Measurements from ENCODE around the gene TMEM135.
"Not testable (repeated sequence)": the region's sequence is repeated elsewhere in the genome, so short reads cannot be mapped to it uniquely, and the experiment has no call there.

Gene TMEM135

DNA sequence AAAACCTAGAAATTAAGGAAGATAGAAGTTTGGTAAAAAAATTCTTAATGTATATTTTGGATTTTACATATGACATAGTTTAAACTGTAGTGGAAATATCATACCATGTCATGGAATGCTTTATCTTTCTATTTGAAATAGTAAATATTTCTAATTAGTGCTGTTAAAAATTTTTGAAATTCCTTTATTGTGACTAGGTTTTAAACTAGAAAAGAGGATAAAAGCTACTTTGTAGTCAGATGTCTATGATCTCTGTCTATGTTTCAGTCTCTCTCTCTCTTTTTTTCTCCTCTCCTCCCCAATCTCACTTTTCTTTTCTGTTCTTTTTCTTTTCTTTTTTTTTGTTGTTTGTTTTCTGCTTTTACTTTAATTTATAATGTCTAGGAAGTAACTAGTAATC is 226.2 kb downstream of the TMEM135 start:
- no peak for DNase-seq

DNA sequence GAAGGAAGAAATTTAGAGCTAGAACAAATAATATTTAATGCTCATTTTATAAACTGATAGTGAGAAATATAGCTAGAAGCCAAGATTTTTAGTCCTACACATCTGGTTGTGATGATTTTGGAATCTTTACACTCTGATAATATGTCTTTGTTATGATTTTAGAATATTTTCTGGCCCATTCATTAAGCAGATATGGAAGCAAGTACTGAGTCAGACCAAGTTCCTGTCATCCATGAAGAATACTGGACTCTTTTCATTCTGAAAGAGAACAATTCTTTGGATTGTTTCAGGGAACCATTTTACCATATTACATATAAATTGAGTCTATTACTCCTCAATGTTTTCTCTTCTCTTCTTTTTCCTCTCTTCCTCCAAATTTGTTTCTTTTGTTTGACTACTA is 227.4 kb downstream of the TMEM135 start:
- no peak for DNase-seq

DNA sequence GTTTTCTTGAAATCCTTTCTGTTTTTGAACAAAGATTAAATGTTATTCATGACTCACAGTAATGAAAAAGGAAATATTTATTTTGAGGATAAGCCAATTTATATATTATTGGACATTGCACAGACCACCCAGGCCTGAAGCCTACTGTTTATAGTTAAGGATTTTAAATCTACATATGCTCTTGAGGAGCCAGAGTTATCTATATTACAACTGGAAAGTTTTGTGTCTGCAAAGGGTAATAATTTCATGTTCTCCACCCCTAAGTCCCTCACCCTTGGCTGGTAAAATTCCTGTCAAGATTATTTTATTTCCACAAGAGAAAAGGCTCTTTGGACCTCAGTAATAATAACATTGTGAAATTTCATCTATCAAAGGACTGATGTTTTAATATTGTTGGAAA is 228.2 kb downstream of the TMEM135 start:
- no peak for DNase-seq

DNA sequence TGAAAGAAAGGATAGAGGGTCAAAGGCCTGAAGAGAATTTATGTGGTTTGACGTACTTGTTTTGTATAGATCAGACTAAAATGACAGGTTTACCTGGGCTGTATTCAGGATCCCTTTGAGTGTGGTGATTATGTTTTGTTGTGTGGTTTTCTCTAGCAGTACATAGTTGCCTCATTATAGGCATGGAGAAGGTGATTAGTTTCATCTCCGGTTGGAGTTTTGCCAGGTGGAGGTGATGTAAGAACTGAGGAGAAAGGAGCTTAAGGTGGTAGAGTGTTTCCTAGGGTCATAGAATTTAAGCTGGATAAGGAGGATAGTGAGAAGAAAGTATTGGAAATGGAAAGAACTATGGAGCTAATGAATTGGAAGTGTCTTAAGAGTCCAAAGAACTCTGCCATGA is 229.0 kb downstream of the TMEM135 start:
- no peak for DNase-seq

DNA sequence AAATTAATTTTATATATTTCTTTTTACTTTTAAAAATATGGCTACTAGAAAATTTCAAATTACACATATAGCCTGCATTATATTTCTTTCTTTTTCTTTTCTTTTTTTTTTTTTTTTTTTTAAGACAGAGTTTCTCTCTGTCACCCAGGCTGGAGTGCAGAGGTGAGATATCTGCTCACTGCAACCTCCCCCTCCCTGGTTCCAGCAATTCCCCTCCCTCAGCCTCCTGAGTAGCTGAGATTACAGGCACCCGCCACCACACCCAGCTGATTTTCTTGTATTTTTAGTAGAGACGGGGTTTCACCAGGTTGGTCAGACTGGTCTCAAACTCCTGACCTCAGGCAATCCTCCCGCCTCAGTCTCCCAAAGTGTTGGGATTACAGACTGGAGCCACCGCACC is 234.2 kb downstream of the TMEM135 start:
- not testable (repeated sequence) for DNase-seq

DNA sequence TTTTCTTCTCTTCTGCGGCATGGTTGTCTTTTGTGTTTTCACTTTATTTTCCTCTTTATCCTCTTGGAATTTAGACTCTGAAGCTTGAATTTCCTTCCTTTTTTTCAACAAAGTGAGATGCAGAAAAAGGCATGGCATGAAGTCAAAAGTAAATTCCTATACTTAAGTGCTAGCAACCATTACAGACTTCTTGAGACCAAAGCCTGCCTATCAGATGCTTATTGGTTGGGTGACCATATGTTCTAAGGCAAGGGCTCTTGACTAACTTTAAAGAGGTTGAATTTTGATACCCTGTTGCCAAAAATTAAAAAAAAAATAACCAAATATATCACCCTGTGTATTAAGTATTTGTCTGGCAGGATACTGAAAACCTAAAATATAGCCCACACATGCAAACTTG is 237.4 kb downstream of the TMEM135 start:
- no peak for DNase-seq

DNA sequence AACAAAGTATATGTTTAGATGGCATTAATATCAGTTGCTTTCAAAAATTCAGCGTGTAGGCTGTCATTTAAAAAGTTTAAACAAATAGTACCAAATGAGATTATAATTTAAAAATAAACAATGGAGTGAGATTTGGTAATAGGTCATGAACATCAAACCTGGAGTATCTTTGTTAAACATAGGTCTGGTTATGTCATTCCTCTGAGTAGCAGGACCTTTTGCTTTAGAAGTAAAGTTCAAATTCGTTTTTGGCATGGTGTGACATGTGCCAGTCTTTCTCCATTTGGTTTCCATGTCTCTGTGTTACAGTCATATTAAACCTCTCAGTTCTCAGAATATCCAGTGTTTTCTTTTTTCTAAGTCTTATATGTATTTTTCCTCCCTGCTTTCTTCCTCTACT is 242.4 kb downstream of the TMEM135 start:
- no peak for DNase-seq

DNA sequence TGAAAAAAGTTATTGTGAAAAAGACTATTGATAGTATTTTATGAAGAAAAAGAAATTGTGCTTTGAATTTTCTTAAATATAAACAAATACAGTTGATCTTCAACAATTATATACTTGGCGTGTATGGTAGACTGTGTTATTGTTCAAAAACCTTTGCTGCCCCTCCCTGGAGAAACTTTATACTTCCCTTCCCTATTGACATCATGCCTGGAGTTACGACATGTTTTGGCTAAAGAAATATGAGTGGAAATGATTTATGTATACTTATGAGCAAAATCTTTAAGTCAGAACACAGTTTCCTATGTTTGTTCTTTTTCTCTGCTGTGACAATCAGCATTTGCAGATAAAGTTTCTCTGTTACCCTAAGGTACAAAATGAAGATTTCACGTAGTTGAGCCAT is 243.8 kb downstream of the TMEM135 start:
- DNase-seq = no peak

DNA sequence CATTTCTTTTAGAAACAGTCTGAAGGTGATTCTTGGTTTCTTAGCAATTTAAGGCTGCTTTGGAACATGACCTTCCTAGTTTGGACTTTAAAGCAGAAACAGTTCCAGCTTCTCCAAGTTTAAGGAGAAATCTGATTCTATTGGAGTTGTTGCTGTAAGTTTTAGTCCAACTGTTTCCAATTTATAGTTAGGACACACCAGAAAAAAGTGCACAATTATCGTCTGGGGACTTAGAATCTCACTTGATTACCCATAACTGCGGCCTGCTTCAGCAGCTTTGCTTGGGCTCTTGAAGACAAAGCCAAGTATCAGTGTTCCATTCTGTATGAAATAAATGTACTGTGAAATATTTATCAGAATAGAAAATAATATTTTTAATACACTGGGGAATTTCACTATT is 246.6 kb downstream of the TMEM135 start:
- DNase-seq = no peak

DNA sequence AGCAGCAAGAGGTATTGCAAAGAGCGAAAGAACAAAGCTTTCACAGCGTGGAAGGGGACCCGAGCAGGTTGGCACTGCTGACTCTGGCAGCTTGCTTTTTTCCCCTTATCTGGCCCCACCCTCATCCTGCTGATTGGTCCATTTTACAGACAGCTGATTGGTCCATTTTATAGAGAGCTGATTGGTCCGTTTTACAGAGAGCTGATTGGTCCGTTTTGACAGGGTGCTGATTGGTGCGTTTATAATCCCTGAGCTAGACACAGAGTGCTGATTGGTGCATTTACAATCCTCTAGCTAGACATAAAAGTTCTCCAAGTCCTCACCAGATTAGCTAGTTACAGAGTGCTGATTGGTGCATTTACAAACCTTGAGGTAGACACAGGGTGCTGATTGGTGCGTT is 247.9 kb downstream of the TMEM135 start:
- DNase-seq = not testable (repeated sequence)

DNA sequence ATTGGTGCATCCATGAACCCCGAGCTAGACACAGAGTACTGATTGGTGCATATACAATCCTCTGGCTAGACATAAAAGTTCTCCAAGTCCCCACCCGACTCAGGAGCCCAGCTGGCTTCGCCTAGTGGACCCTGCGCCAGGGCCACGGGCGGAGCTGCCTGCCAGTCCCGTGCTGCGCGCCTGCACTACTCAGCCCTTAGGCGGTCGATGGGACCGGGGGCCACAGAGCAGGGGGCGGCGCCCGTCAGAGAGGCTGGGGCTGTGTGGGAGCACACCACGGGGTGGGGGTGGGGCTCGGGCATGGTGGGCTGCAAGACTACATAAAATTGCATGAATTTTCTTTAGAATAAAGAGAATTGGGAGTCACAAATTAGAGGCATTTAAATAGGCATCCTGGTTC is 248.6 kb downstream of the TMEM135 start:
- no peak for DNase-seq

DNA sequence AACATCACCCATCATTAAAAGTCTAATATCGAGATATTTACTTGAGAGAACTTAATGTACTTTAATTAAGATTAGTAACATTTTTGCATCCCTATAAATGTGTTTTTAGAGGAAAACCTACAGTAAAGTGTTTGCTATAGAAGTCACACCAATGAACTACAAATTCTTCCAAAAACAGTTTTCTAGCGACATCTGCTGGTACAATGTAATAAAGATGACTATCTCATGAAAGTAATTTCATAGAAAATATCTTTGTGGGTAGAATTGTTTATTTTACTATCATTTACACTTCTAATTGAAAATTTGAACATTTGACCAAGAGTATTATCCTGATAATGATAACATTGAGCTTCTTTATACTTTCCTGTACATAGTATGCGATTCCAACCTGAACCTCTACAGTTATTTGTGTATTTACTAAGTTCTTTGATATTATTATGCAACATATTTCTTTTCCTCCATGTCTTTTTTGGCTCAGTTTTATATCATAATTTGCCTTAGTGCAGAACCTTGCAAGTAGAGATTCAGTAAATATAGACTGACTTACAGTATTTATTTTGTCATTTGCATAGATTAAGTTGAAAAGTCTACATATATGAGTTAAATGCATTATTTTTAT is 252.7 kb downstream of the TMEM135 start:
- DNase-seq = peak in 1 of 2 donors; percentile 32

DNA sequence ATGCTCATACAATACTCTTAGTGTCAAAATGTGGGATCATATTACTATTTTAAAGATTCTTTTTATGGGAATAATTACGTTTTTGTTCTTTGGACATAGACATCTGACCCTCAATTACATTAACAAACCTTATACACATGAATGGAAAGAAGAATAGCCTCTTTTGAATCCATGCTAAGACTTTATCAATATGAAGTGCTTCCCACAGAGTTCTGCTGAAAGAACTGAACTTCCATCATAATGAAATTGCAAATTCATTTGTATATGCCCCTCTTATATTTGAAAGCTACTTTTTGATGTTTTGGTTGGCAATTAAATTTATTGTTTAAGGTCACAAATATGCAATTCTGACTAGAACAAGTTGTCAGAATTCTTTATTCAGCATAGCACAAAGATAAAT is 254.9 kb downstream of the TMEM135 start:
- no peak for DNase-seq

DNA sequence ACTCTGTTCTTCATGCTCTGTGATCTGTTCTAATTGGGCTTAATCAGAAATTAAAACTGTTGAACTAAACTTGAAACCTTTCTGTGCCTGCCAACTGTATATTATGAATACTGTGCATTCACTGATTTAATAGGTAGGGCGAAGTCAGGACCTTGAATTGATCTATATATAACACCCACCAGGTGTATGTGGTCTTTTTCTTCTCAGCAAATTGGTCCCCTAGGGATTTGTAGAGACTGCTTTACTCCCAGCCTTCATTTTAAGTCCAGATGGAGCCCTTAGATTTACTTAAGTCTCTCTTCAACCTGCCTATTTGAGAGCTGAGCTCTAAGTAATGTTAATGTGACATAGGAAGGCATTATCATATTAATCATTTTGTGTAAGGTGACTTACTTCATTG is 257.5 kb downstream of the TMEM135 start:
- no peak for DNase-seq

DNA sequence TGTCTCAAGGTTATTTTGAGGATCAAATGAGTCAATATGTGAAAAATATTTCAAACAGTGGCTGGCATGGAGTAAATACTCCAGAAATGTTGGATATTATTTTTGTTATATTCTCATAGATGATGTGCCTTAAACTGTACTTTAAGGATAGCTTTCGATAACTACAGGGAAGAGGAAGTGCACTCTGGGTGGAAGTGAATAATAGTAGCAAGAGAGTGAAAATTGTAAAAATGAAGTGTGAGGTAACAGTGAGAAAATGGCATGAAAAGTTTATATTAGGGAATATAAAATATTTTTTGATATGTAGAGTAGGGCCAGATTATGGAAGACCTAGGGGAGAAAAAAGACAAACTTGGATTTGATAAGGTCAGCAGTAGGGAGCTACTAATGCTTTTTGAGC is 258.9 kb downstream of the TMEM135 start:
- DNase-seq = no peak

DNA sequence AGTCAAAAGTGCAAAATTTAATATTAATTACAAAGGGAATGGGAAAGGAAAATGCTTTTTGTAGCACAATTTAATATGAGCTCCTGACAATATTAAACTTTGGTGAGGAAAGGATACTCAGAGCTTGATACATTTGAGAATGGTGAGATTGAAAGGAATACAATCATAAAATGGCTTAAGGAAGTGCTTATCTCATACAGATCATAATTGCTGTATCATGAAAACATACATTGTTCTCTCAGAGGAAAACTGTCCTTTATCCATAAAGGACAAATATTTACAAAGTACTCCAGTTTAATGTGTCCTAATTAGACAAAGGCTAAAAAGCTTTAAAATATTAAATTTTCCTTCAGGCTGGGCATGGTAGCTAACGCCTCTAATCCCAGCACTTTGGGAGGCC is 260.4 kb downstream of the TMEM135 start:
- DNase-seq = no peak

DNA sequence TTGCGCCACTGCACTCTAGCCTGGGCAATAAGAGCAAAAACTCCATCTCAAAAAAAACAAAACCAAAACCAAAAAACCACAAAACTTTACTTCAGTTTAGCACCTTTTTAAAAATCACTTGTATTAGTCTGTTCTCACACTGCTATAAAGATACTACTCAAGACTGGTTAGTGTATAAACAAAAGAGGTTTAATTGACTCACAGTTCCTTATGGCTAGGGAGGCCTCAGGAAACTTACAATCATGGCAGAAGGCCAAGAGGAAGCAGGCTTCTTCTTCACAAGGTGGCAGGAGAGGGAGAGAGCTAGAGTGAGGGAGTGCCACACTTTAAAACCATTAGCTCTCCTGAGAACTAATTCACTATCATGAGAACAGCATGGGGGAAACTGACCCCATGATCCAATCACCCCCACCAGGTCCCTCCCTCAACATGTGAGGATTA is 261.3 kb downstream of the TMEM135 start:
- DNase-seq = no peak

DNA sequence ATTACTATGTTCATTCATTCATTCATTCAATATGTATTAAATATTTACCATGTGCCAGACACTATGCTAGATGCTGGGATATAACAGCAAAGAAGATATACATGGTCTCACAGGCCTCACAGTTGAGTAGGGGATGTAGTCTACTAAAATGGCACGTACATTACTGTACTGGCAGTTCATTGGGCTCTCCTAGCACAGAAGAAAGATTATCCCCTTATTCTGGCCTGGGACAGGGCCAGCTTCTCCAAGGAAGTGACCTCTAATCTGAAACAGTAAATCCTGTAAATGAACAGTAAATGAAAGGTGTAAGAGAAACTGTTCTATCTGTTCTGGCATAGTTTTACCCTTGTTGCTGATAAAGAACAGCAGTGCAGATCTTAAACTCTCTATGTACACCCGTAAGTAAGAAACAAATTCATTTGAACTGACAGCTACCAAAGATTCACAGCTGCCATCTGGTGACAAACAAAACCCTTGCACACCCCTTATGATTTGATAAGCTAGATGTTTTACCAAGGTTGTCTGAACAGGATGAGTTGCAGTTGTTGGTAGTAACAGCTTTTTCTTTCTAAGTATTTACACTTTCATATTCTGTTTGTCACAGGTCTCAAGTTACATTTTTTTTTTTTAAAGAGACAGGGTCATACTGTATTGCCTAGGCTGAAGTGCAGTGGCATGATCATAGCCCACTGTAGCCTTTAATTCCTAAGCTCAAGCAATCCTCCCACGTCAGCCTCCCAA is 263.1 kb downstream of the TMEM135 start:
- DNase-seq = no peak

DNA sequence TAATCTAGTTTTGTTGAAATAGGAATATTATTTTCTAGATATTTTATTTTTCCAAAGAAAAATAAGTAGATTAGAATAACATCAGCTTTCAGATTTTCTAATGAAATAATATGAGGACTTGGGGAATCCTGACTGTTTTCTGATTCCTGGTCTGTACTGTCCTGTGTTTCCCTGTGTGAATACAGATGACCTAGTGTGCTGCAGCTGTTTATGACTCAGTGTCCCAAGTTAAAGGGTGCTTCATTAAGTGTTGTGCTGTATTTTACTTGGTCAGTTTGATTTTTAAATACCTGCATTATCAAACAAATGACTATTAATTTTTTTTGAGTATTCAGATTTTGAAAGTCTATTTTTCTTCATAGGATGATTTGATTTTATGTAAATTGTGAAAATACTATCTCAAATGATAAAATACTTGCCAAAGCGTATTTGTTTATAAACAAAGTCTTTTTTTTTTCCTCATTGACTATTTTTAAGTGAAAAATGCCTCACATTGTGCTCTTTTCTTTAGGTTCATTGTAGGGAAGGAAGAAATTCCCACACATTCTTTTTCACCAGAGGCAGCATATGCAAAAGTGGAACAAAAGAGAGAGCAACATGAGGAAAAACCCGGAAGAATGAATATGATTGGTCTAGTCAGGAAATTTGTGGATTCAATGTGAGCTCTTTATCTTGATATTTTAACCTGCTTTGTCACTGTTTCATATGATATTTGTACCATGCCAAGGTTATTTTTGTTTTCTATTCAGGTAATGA is 264.2 kb downstream of the TMEM135 start:
- no peak for DNase-seq

DNA sequence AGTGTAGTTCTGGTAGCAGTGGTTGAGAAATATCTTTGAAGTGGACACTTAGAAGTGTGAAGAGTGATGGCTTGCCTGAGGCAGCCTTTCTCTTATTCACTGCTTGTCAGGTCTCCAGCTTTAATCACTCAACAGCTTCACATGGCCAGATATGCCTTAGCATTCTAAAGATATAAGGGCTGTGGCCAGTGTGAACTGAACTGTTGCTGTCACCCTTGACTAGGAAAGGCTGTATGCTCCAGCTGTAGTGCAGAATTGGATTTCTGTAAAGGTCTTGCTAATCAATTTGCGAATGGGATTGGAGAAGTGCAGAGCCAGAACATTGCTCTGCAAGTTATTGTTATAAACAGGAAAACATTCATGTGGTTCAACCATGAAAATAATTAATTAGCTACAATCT is 266.7 kb downstream of the TMEM135 start:
- no peak for DNase-seq

DNA sequence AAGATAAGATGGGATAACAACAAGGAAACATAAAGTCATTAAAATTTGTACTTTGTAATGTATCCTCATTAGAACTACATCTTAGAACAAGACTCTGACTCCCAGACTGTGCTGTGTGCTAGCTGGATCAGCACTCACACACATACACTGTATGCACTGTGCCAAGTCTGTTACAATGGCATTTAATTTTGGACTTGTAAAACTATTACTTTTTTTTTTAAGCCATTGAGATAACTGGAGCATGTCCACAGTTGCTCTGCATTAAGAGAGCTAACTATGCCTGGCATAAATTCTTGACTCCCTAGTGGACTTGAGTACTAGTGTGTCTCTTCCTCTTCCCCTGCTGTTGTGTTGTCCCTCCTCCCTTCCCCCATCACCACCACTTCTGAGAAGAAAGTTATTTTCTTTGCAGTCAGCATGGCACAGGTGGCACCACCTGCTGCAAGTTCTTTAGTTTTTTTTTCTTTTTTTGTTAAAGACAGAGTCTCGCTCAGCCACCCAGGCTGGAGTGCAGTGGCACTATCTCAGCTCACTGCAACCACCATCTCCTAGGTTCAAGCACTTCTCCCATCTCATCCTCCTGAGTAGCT is 268.6 kb downstream of the TMEM135 start:
- DNase-seq = no peak

DNA sequence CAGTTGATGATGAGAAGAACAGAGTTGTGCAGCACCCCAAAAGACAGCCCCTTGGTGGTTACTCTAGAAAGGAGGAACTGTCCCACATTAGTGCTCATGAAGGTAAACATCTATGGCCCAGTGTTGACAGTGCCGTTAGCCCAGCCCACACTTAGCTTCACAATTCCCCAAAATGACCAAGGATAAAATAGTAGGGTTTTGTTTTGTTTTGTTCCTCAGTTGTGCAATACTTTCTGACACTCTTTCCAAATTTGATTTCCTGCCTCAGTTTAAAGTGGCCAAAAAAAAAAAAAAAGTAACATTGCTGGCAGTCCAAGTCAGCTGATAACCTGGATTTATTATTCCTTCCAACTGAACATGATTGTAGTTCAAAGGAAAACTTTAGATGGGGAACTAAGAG is 269.4 kb downstream of the TMEM135 start:
- no peak for DNase-seq

DNA sequence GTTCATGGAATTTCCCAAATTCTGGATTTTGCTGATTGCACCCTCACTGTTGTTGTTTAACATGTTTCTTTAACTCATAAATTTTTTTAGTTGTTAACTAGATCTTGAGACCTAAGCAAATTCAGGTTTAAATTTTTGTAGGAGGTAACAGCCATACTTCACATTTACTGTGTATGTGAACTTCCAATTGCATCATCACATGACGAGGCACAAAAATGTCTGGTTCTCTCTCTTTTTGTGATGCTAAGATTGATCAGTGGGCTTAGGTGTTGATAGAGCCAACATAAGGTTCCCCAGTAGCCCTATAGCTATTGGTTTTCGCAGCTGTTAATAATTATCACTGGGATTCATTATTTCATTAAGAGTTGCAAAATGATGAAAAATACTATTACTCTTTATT is 277.5 kb downstream of the TMEM135 start:
- no peak for DNase-seq

DNA sequence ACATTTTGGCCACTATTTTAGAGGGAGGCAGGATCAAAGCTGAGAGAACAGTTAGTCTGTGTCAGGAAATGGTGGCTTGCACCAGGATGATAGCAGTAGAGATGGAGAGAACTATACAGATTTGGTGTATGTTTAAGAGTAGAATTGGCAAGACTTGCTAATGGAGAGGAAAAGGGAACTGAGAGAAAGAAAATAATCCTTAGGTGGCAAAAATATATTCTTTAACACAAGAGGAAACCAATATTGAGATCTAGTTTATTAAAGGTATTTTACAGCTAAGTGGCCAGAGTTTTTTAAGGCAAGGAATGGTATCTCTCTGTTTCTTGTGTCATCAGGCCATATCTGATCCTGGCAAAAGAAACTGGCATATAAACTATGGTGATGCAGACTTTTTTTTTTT is 278.8 kb downstream of the TMEM135 start:
- DNase-seq = no peak

Data from bone marrow (tissue), 2 donors.